ENCODE measurements around the gene PAQR9. TPM values are rescaled to one million over a fixed set of nuclear protein-coding genes. Genes with fewer than 3 reads are reported as not detected.

PAQR9 gene
- total RNA-seq, 4 donors from 2014 or later, result 0.14 TPM; not detected in 3

DNA sequence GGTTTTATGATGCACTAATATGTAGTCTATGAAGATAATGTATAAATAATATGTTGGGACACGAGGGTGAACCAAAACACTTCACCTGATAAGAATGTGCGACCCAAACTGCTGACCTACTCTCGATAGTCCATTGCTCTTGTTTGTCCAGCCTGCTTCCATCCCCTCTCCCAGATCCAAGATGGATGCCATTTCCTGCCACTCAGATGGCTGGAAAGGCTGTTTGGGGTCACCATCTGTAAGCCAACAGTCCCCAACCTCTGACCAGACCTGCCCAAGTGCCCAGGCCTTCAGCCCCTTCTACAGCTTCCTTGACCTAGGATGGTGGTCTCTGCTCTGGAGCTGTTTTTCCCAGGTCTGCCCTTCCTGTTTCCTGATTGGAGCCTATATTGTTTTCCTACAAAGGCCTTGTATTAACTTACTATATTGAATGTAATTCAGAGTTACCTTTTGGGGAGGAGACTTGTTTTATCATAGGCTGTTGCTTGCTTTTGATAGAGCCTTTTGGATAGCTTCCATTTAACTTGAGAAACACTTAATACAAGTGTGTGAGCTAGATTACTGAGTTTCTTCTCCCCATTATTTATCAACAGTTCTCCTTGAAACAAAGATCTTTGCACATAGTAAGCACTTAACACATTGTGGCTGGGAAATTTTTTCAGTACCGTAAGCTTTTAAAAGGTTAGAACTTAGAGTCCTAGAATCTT is 5.0 kb upstream of the PAQR9 start:
- Histone ChIP-seq H3K9me3 (no peaks in the 10 kb centered on the region), H3K36me3 (no peaks in the 10 kb centered on the region), H3K4me1 (peaks cover 0 to under 1% of the 10 kb centered on the region in 2 donors), H3K27ac (no peak overlapping the region), H3K27me3 (no peaks in the 10 kb centered on the region), H3K4me3 (no peak overlapping the region)
- intact Hi-C loops (cut with DNase I; ENCODE audit: low total_unique reads), result no loop called here
- no peak for TF ChIP-seq CTCF (IDR thresholded peaks at IDR 0.05)
- TF ChIP-seq POLR2A (IDR thresholded peaks at IDR 0.05), result no peak
- DNase-seq, result no peak

- H3K27ac ChIP-seq, result no peak overlapping the region
- peaks cover 0 to 7% of the 10 kb centered on the region in 2 donors for H3K4me1 ChIP-seq
- intact Hi-C loops (cut with DNase I; ENCODE audit: low total_unique reads), result no loop called here
- H3K27me3 ChIP-seq, result no peaks in the 10 kb centered on the region
- no peaks in the 10 kb centered on the region for H3K36me3 ChIP-seq
- no peaks in the 10 kb centered on the region for H3K9me3 ChIP-seq
- H3K4me3 ChIP-seq, result no peak overlapping the region
- DNase-seq, result no peak
- TF ChIP-seq CTCF (IDR thresholded peaks at IDR 0.05) (no peak), POLR2A (IDR thresholded peaks at IDR 0.05) (no peak)
Measured at GRCh38 chr3:142966808-142967207, 3.3 kb upstream of the PAQR9 start.

- Histone ChIP-seq H3K4me1 (peaks cover 0 to 7% of the 10 kb centered on the region in 2 donors), H3K27me3 (no peaks in the 10 kb centered on the region), H3K9me3 (no peaks in the 10 kb centered on the region), H3K27ac (no peak overlapping the region), H3K36me3 (no peaks in the 10 kb centered on the region), H3K4me3 (no peak overlapping the region)
- TF ChIP-seq POLR2A (IDR thresholded peaks at IDR 0.05) (no peak), CTCF (IDR thresholded peaks at IDR 0.05) (no peak)
- DNase-seq, result no peak
- intact Hi-C loops (cut with DNase I; ENCODE audit: low total_unique reads), result no loop called here
Measured at GRCh38 chr3:142965581-142965980, 2.1 kb upstream of the PAQR9 start.

GRCh38 chr3:142963234-142963515 is 299 bp downstream of the PAQR9 start:
- Histone ChIP-seq H3K27ac (no peak overlapping the region), H3K9me3 (no peaks in the 10 kb centered on the region), H3K4me3 (no peak overlapping the region), H3K4me1 (peaks cover 0 to 7% of the 10 kb centered on the region in 2 donors), H3K36me3 (no peaks in the 10 kb centered on the region), H3K27me3 (no peaks in the 10 kb centered on the region)
- no peak for DNase-seq
- intact Hi-C loops (cut with DNase I; ENCODE audit: low total_unique reads), result no loop called here
- TF ChIP-seq CTCF (IDR thresholded peaks at IDR 0.05) (no peak), POLR2A (IDR thresholded peaks at IDR 0.05) (no peak)

- Histone ChIP-seq H3K4me1 (peaks cover 0 to 7% of the 10 kb centered on the region in 2 donors), H3K27me3 (no peaks in the 10 kb centered on the region), H3K27ac (no peak overlapping the region), H3K9me3 (no peaks in the 10 kb centered on the region), H3K36me3 (no peaks in the 10 kb centered on the region), H3K4me3 (no peak overlapping the region)
- DNase-seq, result no peak
- TF ChIP-seq POLR2A (IDR thresholded peaks at IDR 0.05) (no peak), CTCF (IDR thresholded peaks at IDR 0.05) (no peak)
- intact Hi-C loops (cut with DNase I; ENCODE audit: low total_unique reads), result no loop called here
Measured at GRCh38 chr3:142962520-142963233, 797 bp downstream of the PAQR9 start.

Measured in uterus (tissue), 4 donors.